ENCODE measurements around the gene APC.

APC gene

GRCh38 chr5:112737463-112738190 is at the start of gene APC:
TSS of gene APC (plus strand) at chr5:112737885. CDS start at chr5:112754891, 17,006 bp downstream.
- DNase-seq, result peak; percentile 95
- TF ChIP-seq CTCF (IDR thresholded peaks at IDR 0.05; ENCODE audit: low read depth, low read length, missing control alignments), result peak; percentile 9
- H3K36me3 ChIP-seq (replicated peaks), result no peaks in the 10 kb centered on the region
- in situ Hi-C loops (cut with HindIII; ENCODE audit: low pct_ligation_motif_present, low sequenced_read_pairs), result no loop called here
- H3K4me3 ChIP-seq (ENCODE audit: low read depth, low read length), result peak within 1 kb of the TSS; percentile 84
- peak within 1 kb of the TSS; percentile 73 for H3K27ac ChIP-seq
- no peaks in the 10 kb centered on the region for H3K27me3 ChIP-seq (replicated peaks)

GRCh38 chr5:112689155-112689909 is 48.4 kb upstream of the APC start:
- TF ChIP-seq CTCF (IDR thresholded peaks at IDR 0.05; ENCODE audit: low read depth, low read length, missing control alignments), result no peak
- in situ Hi-C loops (cut with HindIII; ENCODE audit: low pct_ligation_motif_present, low sequenced_read_pairs), result no loop called here
- DNase-seq, result no peak
- H3K27me3 ChIP-seq (replicated peaks), result no peaks in the 10 kb centered on the region
- H3K4me3 ChIP-seq (ENCODE audit: low read depth, low read length), result no peak overlapping the region
- H3K36me3 ChIP-seq (replicated peaks), result no peaks in the 10 kb centered on the region
- no peak overlapping the region for H3K27ac ChIP-seq

- H3K27ac ChIP-seq, result no peak overlapping the region
- no peak for DNase-seq
- in situ Hi-C loops (cut with HindIII; ENCODE audit: low pct_ligation_motif_present, low sequenced_read_pairs), result no loop called here
- no peak for TF ChIP-seq CTCF (IDR thresholded peaks at IDR 0.05; ENCODE audit: low read depth, low read length, missing control alignments)
- H3K4me3 ChIP-seq (ENCODE audit: low read depth, low read length), result no peak overlapping the region
- H3K36me3 ChIP-seq (replicated peaks), result no peaks in the 10 kb centered on the region
- no peaks in the 10 kb centered on the region for H3K27me3 ChIP-seq (replicated peaks)
Measured at GRCh38 chr5:112690605-112691338, 46.9 kb upstream of the APC start.

- Histone ChIP-seq H3K27ac (no peak overlapping the region), H3K27me3 (replicated peaks) (no peaks in the 10 kb centered on the region), H3K4me3 (ENCODE audit: low read depth, low read length) (no peak overlapping the region), H3K36me3 (replicated peaks) (no peaks in the 10 kb centered on the region)
- in situ Hi-C loops (cut with HindIII; ENCODE audit: low pct_ligation_motif_present, low sequenced_read_pairs), result no loop called here
- peak; percentile 8 for TF ChIP-seq CTCF (IDR thresholded peaks at IDR 0.05; ENCODE audit: low read depth, low read length, missing control alignments)
- DNase-seq, result no peak
Measured at GRCh38 chr5:112691339-112691680, 46.4 kb upstream of the APC start.

GRCh38 chr5:112691758-112692157 is 45.9 kb upstream of the APC start:
- no peaks in the 10 kb centered on the region for H3K36me3 ChIP-seq (replicated peaks)
- in situ Hi-C loops (cut with HindIII; ENCODE audit: low pct_ligation_motif_present, low sequenced_read_pairs), result no loop called here
- DNase-seq, result peak; percentile 11
- peak; percentile 50 for TF ChIP-seq CTCF (IDR thresholded peaks at IDR 0.05; ENCODE audit: low read depth, low read length, missing control alignments)
- no peak overlapping the region for H3K27ac ChIP-seq
- H3K27me3 ChIP-seq (replicated peaks), result no peaks in the 10 kb centered on the region
- H3K4me3 ChIP-seq (ENCODE audit: low read depth, low read length), result no peak overlapping the region

All from brain microvascular endothelial cell (primary cell).